Panc1 (cell line): ENCODE results near the gene DNAI2. TPM values are rescaled to one million over a fixed set of nuclear protein-coding genes. Genes with fewer than 3 reads are reported as not detected.

Experiments
- ATAC-seq: fragments of 200-7000 bp; cut with Tn5 transposase; 2 replicates; pipeline ENCODE4 v1.9.1; 2020; ENCODE audit warnings: mild to moderate bottlenecking, moderate library complexity
- BruUV-seq: library from RNA; stranded (reverse); fragments of 400-500 nt; replicated peaks from 2 replicates; lab custom pipeline; 2021; lab: Mats Ljungman, UMichigan
- CTCF ChIA-PET: fragments of 300-600 bp; sonication (Branson Sonifier 250); formaldehyde crosslinking; loops from one replicate; lab custom pipeline; 2022; ENCODE audit warnings: antibody characterized with exemption; lab: Charles Lee
- POLR2A ChIA-PET: fragments of 300-600 bp; sonication (Branson Sonifier 250); formaldehyde crosslinking; loops from one replicate; lab custom pipeline; 2022; ENCODE audit warnings: antibody characterized with exemption; lab: Charles Lee
- DNase-seq: peaks from one replicate; pipeline ENCODE4 v3.0.0-alpha.2; 2010; ENCODE audit warnings: low read depth, low spot score
- H3K27ac ChIP-seq: 2 replicates; pipeline ENCODE4 v1.5.1; 2011; ENCODE audit warnings: mild to moderate bottlenecking, low read length, inconsistent platforms
- H3K27me3 ChIP-seq: fragments of 200-500 bp; sonication (Bioruptor generic); 2 replicates; pipeline ENCODE4 v1.6.0; 2014; ENCODE audit warnings: low read length, inconsistent platforms; ENCODE audit not compliant: control insufficient read depth, insufficient read depth
- H3K36me3 ChIP-seq: fragments of 200-500 bp; sonication (Bioruptor generic); 2 replicates; pipeline ENCODE4 v1.5.1; 2014; ENCODE audit warnings: inconsistent platforms, mild to moderate bottlenecking, low read length, moderate library complexity; ENCODE audit not compliant: control insufficient read depth, insufficient read depth
- H3K4me1 ChIP-seq: 2 replicates; pipeline ENCODE4 v1.5.1; 2011; ENCODE audit warnings: inconsistent platforms, mild to moderate bottlenecking, low read length, moderate library complexity; ENCODE audit not compliant: control insufficient read depth, insufficient read depth
- H3K4me3 ChIP-seq, 2 experiments: 2 replicates each; pipeline ENCODE4 v1.5.1; 2011 to 2012; ENCODE audit warnings: low read depth in 2 of 2, low read length in 2 of 2, mild to moderate bottlenecking in 2 of 2, inconsistent platforms in 1 of 2, moderate library complexity in 1 of 2
- H3K9me3 ChIP-seq: fragments of 200-500 bp; sonication (Bioruptor generic); 2 replicates; pipeline ENCODE4 v1.5.1; 2014; ENCODE audit warnings: low read depth, mild to moderate bottlenecking, inconsistent platforms, low read length, moderate library complexity; ENCODE audit not compliant: control insufficient read depth, insufficient read depth
- CTCF ChIP-seq: fragments of 450-650 bp; IDR thresholded peaks from 2 replicates; pipeline ENCODE4 v1.5.1; 2017; ENCODE audit warnings: mild to moderate bottlenecking
- POLR2AphosphoS5 ChIP-seq: IDR thresholded peaks from 2 replicates; pipeline ENCODE4 v1.6.1; 2012; ENCODE audit warnings: mild to moderate bottlenecking, low read depth, low read length, moderate library complexity
- REST ChIP-seq, 2 experiments: IDR thresholded peaks; 2 replicates each; pipeline ENCODE4 v1.6.1; 2011 to 2012; ENCODE audit warnings: low read depth in 2 of 2, control low read depth in 1 of 2, low read length in 1 of 2, mild to moderate bottlenecking in 1 of 2, moderate library complexity in 1 of 2; ENCODE audit not compliant: insufficient read depth in 1 of 2
- SIN3A ChIP-seq: IDR thresholded peaks from 2 replicates; pipeline ENCODE4 v1.6.1; 2012; ENCODE audit warnings: low read depth, mild to moderate bottlenecking, low read length, moderate library complexity, borderline replicate concordance; ENCODE audit not compliant: insufficient read depth
- TCF7L2 ChIP-seq: IDR thresholded peaks from 2 replicates; pipeline ENCODE4 v1.6.1; 2011; ENCODE audit warnings: mild to moderate bottlenecking, low read depth, low read length, inconsistent platforms
- in situ Hi-C: cut with HindIII; loops from 2 replicates; pipeline ENCODE4 v1.10.0; 2016; ENCODE audit warnings: low sequenced_read_pairs, low pct_unique_long_range_greater_than_20kb
- intact Hi-C: fragments of 100-400 bp; cut with micrococcal nuclease; formaldehyde crosslinking; loops from one replicate; pipeline ENCODE4 v1.10.0; 2022; ENCODE audit not compliant: unreplicated experiment
- total RNA-seq: library from RNA; stranded (reverse); gene quantifications from one replicate; pipeline ENCODE4 v1.2.1, GENCODE V29; 2021; ENCODE audit not compliant: unreplicated experiment

DNAI2 gene
- total RNA-seq, 1 experiment from 2014 or later = not detected

GRCh38 chr17:74299226-74300009 is 25.4 kb downstream of the DNAI2 start:
- in situ Hi-C loops (no loop called here), intact Hi-C loops (no loop called here)
- Histone ChIP-seq H3K27me3 (no peaks in the 10 kb centered on the region), H3K4me3 (no peak overlapping the region), H3K4me1 (peaks cover 4% of the 10 kb centered on the region; the same call in 1 of the 2 replicates), H3K9me3 (no peaks in the 10 kb centered on the region), H3K27ac (no peak overlapping the region), H3K36me3 (no peaks in the 10 kb centered on the region)
- CTCF ChIA-PET = interaction anchor here (0.5 to 1.2 kb wide), 4 partner anchors 15 to 80 kb away, joined by 3 to 4 read pairs (median 3); no protein-coding TSS in a partner anchor
- TF ChIP-seq POLR2AphosphoS5 = no peak
- no peak for TF ChIP-seq TCF7L2
- no peak for TF ChIP-seq CTCF
- TF ChIP-seq REST (IDR thresholded peaks at IDR 0.05; ENCODE audit: insufficient read depth in 1 of 2, low read depth in 2 of 2, low read length in 1 of 2) = no peak
- TF ChIP-seq SIN3A = no peak
- DNase-seq (no peak), ATAC-seq (no peak)
- BruUV-seq = no TSS peak
- POLR2A ChIA-PET = no interaction called here

- ATAC-seq (no peak), DNase-seq (no peak)
- intact Hi-C loops (no loop called here), in situ Hi-C loops (no loop called here)
- H3K4me1 ChIP-seq = no peaks in the 10 kb centered on the region
- ChIA-PET CTCF (interaction anchor here (0.7 kb wide), 1 partner anchor 53 kb away, joined by 4 read pairs; no protein-coding TSS in a partner anchor), POLR2A (no interaction called here)
- BruUV-seq = no TSS peak
- TF ChIP-seq SIN3A (no peak), CTCF (no peak), POLR2AphosphoS5 (no peak), REST (IDR thresholded peaks at IDR 0.05; ENCODE audit: insufficient read depth in 1 of 2, low read depth in 2 of 2, low read length in 1 of 2) (no peak), TCF7L2 (no peak)
- no peaks in the 10 kb centered on the region for H3K36me3 ChIP-seq
- no peaks in the 10 kb centered on the region for H3K9me3 ChIP-seq
- no peaks in the 10 kb centered on the region for H3K27me3 ChIP-seq
- no peak overlapping the region for H3K4me3 ChIP-seq
- no peak overlapping the region for H3K27ac ChIP-seq
These were observed 29.3 kb downstream of the DNAI2 start for GRCh38 chr17:74303305-74303704.
